Muscle layer of duodenum (tissue), 2 donors: Measurements from ENCODE around the gene ELFN1.

Experiments used
- H3K27ac ChIP-seq: one replicate; pipeline ENCODE4 v1.7.0; 2013; ENCODE audit warnings: mild to moderate bottlenecking, low read length
- H3K27me3 ChIP-seq: one replicate; pipeline ENCODE4 v1.7.0; 2013; ENCODE audit warnings: low read depth, mild to moderate bottlenecking, control low read depth, low read length
- H3K36me3 ChIP-seq, 2 donors: one replicate each; pipeline ENCODE4 v1.7.0; 2013; ENCODE audit warnings: low read length in 2 of 2, control low read depth in 1 of 2, mild to moderate bottlenecking in 1 of 2; ENCODE audit not compliant: insufficient read depth in 2 of 2, control insufficient read depth in 1 of 2
- H3K4me1 ChIP-seq, 2 donors: one replicate each; pipeline ENCODE4 v1.7.0; 2013; ENCODE audit warnings: low read length in 2 of 2, mild to moderate bottlenecking in 2 of 2, control low read depth in 1 of 2, moderate library complexity in 1 of 2; ENCODE audit not compliant: insufficient read depth in 2 of 2, control insufficient read depth in 1 of 2
- H3K4me3 ChIP-seq, 2 donors: one replicate each; pipeline ENCODE4 v1.7.0; 2013; ENCODE audit warnings: low read length in 2 of 2, low read depth in 1 of 2, mild to moderate bottlenecking in 1 of 2
- H3K9me3 ChIP-seq, 2 donors: one replicate each; pipeline ENCODE4 v1.7.0; 2013; ENCODE audit warnings: low read length in 2 of 2, control low read depth in 1 of 2, mild to moderate bottlenecking in 1 of 2; ENCODE audit not compliant: control insufficient read depth in 1 of 2
- donor health status: healthy.

ELFN1 gene

GRCh38 chr7:1673581-1674118, 3.6 kb downstream of the ELFN1 start:
- H3K27ac ChIP-seq = no peak overlapping the region
- no peak overlapping the region for H3K4me3 ChIP-seq
- H3K27me3 ChIP-seq = peaks cover 12% of the 10 kb centered on the region
- no peaks in the 10 kb centered on the region for H3K36me3 ChIP-seq
- H3K4me1 ChIP-seq = peaks cover 0 to 13% of the 10 kb centered on the region in 2 donors
- no peaks in the 10 kb centered on the region for H3K9me3 ChIP-seq

DNA sequence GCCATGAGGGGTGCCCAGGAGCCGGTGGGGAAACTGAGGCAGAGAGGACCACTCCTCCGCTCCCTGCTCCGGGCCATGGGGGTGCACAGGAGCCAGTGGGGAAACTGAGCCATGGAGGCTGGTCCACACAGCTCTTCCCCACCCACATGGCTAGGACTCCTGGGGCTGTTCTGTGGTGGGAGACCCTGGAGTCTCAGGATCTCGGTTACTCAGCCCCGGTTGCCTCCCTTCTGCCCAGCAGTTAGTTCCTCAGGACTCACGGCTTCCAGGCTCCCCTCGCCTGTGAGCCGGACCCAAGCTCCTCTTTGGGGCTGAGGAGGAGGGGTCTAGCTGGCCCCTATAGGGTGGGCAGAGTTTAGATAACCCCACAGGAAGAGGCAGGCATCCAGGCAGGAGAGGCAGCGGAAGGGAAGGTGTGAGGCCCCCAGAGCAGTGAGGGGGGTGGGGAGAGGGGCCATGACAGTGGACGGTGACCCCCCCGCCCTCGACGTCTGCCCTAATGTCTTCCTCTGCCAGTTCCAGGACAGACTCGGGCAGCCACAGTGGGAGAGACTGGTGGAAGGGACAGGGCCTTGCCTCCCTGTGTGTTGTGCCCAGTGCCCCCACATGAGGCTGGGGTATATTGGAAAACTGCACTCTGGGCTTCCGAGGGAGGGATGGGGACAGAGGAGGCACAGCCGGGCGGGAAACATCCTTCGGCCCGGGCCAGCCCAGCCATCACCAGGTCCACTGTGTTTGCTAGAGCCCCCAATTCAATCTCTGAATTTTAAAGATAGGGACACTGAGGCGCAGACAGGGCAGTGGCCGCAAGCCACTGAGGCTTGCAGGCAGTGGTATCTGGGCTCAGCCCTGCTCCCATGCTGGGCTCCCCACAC, 4.3 kb downstream of the ELFN1 start:
- peaks cover 12% of the 10 kb centered on the region for H3K27me3 ChIP-seq
- no peaks in the 10 kb centered on the region for H3K36me3 ChIP-seq
- H3K4me1 ChIP-seq = peaks cover 0 to 9% of the 10 kb centered on the region in 2 donors
- no peaks in the 10 kb centered on the region for H3K9me3 ChIP-seq
- H3K27ac ChIP-seq = no peak overlapping the region
- no peak overlapping the region for H3K4me3 ChIP-seq

- Histone ChIP-seq H3K27ac (no peak overlapping the region), H3K9me3 (no peaks in the 10 kb centered on the region), H3K36me3 (no peaks in the 10 kb centered on the region), H3K4me1 (peaks cover 0 to 7% of the 10 kb centered on the region in 2 donors), H3K27me3 (peaks cover 12% of the 10 kb centered on the region), H3K4me3 (no peak overlapping the region)
Observed at GRCh38 chr7:1675036-1675671, 5.1 kb downstream of the ELFN1 start.

DNA sequence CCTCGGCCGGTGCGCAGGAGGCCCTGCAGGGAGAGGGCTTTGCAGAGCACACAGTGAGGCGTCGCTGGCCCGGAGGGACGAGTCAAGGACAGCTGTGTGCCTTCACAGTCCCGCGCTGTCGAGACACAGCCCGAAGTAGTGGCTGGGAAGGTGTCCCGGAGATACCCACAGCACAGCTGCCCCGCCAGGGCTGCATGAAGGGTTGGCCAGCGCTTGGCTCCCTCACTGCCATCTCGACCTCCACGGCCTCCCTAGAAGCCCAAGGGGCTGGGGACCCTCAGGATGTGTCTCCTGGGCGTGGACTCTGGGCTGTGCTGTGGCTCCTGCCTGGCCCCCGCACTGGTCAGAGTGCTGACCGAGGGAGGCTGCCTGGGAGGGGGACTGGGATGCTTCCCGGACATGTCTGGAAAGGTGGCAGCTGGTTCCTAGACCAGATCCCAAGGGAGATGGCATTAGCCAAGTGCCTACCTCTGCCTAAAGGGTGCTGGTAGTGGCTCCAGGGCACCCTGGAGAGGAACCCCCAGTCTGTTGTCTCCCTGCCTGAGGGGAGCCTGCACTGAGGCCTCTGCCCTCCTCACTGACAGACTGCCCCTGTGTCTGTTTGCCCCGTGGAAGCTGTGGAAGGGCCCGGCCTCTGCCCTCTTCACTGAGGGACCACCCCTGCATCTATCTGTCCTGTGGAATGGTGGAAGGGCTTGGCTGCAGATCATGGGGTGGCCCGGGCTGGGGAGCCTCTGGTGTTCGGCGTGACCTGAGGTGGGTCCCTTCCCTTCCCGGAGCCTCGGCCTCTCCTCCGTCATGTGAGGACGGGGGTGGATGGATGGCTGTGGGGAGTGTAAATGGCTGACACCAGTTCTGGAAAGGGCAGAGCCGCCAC, 5.8 kb downstream of the ELFN1 start:
- no peaks in the 10 kb centered on the region for H3K9me3 ChIP-seq
- H3K4me1 ChIP-seq = no peaks in the 10 kb centered on the region
- H3K4me3 ChIP-seq = no peak overlapping the region
- peaks cover 11% of the 10 kb centered on the region for H3K27me3 ChIP-seq
- no peaks in the 10 kb centered on the region for H3K36me3 ChIP-seq
- H3K27ac ChIP-seq = no peak overlapping the region

DNA sequence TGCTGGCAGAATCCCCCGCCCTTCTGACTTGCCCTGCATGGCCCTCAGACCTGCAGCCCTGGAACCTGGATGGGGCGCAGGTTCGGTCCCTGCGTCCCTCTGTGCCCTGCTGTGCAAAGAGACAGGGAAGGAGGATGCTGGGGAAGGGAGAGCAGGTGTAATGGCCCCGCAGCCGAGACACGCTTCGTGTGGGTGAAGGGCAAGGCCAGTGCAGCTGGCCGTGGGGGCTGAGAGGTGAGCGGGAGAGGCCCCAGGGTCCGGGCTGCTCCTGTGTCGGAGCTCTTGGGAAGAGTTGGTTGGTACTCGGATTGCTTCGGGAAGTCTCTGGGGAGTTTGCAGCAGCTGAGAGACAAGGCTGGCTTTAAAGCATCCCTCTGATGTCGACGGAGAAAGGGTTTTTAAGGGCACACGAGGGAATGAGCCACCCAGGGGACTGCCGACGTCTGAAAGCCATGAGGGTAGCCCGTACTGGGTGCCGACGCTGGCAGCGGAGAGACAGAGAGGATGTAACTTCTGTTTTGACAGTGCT, 6.5 kb downstream of the ELFN1 start:
- no peaks in the 10 kb centered on the region for H3K36me3 ChIP-seq
- no peaks in the 10 kb centered on the region for H3K9me3 ChIP-seq
- H3K27ac ChIP-seq = no peak overlapping the region
- peaks cover 4% of the 10 kb centered on the region for H3K27me3 ChIP-seq
- H3K4me1 ChIP-seq = no peaks in the 10 kb centered on the region
- H3K4me3 ChIP-seq = no peak overlapping the region

GRCh38 chr7:1677206-1678080, 7.4 kb downstream of the ELFN1 start:
- Histone ChIP-seq H3K27ac (no peak overlapping the region), H3K36me3 (no peaks in the 10 kb centered on the region), H3K4me1 (no peaks in the 10 kb centered on the region), H3K4me3 (no peak overlapping the region), H3K9me3 (peaks cover 0 to under 1% of the 10 kb centered on the region in 2 donors), H3K27me3 (no peaks in the 10 kb centered on the region)

- H3K36me3 ChIP-seq = no peaks in the 10 kb centered on the region
- H3K9me3 ChIP-seq = peaks cover 0 to 4% of the 10 kb centered on the region in 2 donors
- no peak overlapping the region for H3K4me3 ChIP-seq
- no peaks in the 10 kb centered on the region for H3K27me3 ChIP-seq
- no peak overlapping the region for H3K27ac ChIP-seq
- H3K4me1 ChIP-seq = no peaks in the 10 kb centered on the region
Observed at GRCh38 chr7:1678081-1678543, 8.0 kb downstream of the ELFN1 start.

DNA sequence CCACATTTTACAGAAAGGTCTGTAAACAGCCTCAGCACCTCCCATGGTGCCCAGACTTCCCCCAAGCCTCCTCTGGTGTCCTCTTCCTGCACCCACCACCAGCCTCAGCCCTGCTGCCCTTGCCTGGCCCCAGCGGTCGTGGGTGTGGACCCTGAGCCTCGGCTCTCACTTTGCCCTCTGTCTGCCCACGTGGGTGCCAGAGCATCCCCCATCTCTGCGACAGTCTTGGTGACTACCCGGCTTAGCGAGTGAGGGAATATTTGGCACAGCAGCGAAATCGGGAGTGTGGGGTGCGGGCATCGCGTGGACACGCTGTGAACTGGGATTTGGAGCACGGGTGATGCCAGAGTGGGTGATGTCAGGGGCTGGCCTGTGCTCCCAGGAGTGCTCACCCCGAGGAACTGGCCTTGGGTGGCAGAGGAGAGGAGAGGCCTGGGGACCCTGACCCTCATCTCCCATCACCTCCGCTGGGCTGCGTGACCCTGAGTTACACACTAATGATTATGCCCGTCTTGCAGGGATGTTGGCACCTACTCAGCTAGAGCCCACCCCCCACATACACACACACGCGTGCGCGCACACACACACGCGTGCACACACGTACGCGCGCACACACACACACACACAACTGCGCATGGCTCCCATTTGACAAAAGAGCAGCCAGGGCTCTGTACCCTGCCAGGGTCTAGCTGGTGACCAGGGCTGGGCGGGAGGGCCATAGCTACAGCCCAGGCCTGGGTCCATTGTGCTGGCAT, 8.7 kb downstream of the ELFN1 start:
- Histone ChIP-seq H3K36me3 (no peaks in the 10 kb centered on the region), H3K9me3 (peaks cover 0 to 9% of the 10 kb centered on the region in 2 donors), H3K4me3 (no peak overlapping the region), H3K4me1 (no peaks in the 10 kb centered on the region), H3K27me3 (no peaks in the 10 kb centered on the region), H3K27ac (no peak overlapping the region)

DNA sequence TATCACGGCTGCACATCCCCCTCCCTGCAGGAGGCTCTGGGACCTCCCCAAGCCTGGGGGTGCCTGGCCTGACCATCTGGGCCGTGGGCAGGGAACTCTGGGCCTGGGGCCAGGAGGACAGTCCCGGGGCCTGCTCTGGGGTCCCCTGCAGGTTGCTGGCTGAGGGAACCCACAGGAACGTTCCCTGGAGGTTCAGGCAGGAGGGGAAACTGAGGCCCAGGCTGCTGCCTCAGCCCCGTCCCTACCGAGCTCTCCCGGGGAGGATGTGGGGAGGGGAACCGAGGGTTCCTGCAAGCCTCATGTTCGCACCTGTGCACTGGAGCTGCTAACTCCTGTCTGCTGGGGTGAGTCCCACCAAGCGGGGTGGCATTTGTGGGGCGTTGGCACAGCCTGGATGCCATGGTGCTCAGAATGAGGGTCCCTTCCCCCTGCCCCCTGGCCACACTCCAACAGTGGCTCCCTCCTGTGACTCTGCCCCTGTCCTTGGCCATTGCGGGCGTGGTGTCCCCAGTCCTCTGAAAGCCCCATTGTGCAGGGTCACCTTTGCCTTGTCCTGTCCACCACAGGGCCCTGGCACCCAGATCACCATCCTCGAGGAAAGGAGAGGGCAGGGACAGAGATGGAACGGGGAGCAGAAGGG, 9.4 kb downstream of the ELFN1 start:
- H3K36me3 ChIP-seq = no peaks in the 10 kb centered on the region
- peaks cover 0 to 15% of the 10 kb centered on the region in 2 donors for H3K9me3 ChIP-seq
- H3K4me1 ChIP-seq = no peaks in the 10 kb centered on the region
- H3K27ac ChIP-seq = no peak overlapping the region
- no peaks in the 10 kb centered on the region for H3K27me3 ChIP-seq
- H3K4me3 ChIP-seq = no peak overlapping the region
